Panc1 (cell line): Measurements from ENCODE around the gene GBP1. TPM values are rescaled to one million over a fixed set of nuclear protein-coding genes. Genes with fewer than 3 reads are reported as not detected.

Experiments
- ATAC-seq: fragments of 200-7000 bp; cut with Tn5 transposase; 2 replicates; pipeline ENCODE4 v1.9.1; 2020; ENCODE audit warnings: mild to moderate bottlenecking, moderate library complexity
- BruUV-seq: library from RNA; stranded (reverse); fragments of 400-500 nt; replicated peaks from 2 replicates; lab custom pipeline; 2021; lab: Mats Ljungman, UMichigan
- CTCF ChIA-PET: fragments of 300-600 bp; sonication (Branson Sonifier 250); formaldehyde crosslinking; loops from one replicate; lab custom pipeline; 2022; ENCODE audit warnings: antibody characterized with exemption; lab: Charles Lee
- POLR2A ChIA-PET: fragments of 300-600 bp; sonication (Branson Sonifier 250); formaldehyde crosslinking; loops from one replicate; lab custom pipeline; 2022; ENCODE audit warnings: antibody characterized with exemption; lab: Charles Lee
- DNase-seq: peaks from one replicate; pipeline ENCODE4 v3.0.0-alpha.2; 2010; ENCODE audit warnings: low read depth, low spot score
- H3K27ac ChIP-seq: 2 replicates; pipeline ENCODE4 v1.5.1; 2011; ENCODE audit warnings: mild to moderate bottlenecking, low read length, inconsistent platforms
- H3K27me3 ChIP-seq: fragments of 200-500 bp; sonication (Bioruptor generic); 2 replicates; pipeline ENCODE4 v1.6.0; 2014; ENCODE audit warnings: low read length, inconsistent platforms; ENCODE audit not compliant: control insufficient read depth, insufficient read depth
- H3K36me3 ChIP-seq: fragments of 200-500 bp; sonication (Bioruptor generic); 2 replicates; pipeline ENCODE4 v1.5.1; 2014; ENCODE audit warnings: inconsistent platforms, mild to moderate bottlenecking, low read length, moderate library complexity; ENCODE audit not compliant: control insufficient read depth, insufficient read depth
- H3K4me1 ChIP-seq: 2 replicates; pipeline ENCODE4 v1.5.1; 2011; ENCODE audit warnings: inconsistent platforms, mild to moderate bottlenecking, low read length, moderate library complexity; ENCODE audit not compliant: control insufficient read depth, insufficient read depth
- H3K4me3 ChIP-seq, 2 experiments: 2 replicates each; pipeline ENCODE4 v1.5.1; 2011 to 2012; ENCODE audit warnings: low read depth in 2 of 2, low read length in 2 of 2, mild to moderate bottlenecking in 2 of 2, inconsistent platforms in 1 of 2, moderate library complexity in 1 of 2
- H3K9me3 ChIP-seq: fragments of 200-500 bp; sonication (Bioruptor generic); 2 replicates; pipeline ENCODE4 v1.5.1; 2014; ENCODE audit warnings: low read depth, mild to moderate bottlenecking, inconsistent platforms, low read length, moderate library complexity; ENCODE audit not compliant: control insufficient read depth, insufficient read depth
- CTCF ChIP-seq: fragments of 450-650 bp; IDR thresholded peaks from 2 replicates; pipeline ENCODE4 v1.5.1; 2017; ENCODE audit warnings: mild to moderate bottlenecking
- POLR2AphosphoS5 ChIP-seq: IDR thresholded peaks from 2 replicates; pipeline ENCODE4 v1.6.1; 2012; ENCODE audit warnings: mild to moderate bottlenecking, low read depth, low read length, moderate library complexity
- SIN3A ChIP-seq: IDR thresholded peaks from 2 replicates; pipeline ENCODE4 v1.6.1; 2012; ENCODE audit warnings: low read depth, mild to moderate bottlenecking, low read length, moderate library complexity, borderline replicate concordance; ENCODE audit not compliant: insufficient read depth
- TCF7L2 ChIP-seq: IDR thresholded peaks from 2 replicates; pipeline ENCODE4 v1.6.1; 2011; ENCODE audit warnings: mild to moderate bottlenecking, low read depth, low read length, inconsistent platforms
- in situ Hi-C: cut with HindIII; loops from 2 replicates; pipeline ENCODE4 v1.10.0; 2016; ENCODE audit warnings: low sequenced_read_pairs, low pct_unique_long_range_greater_than_20kb
- intact Hi-C: fragments of 100-400 bp; cut with micrococcal nuclease; formaldehyde crosslinking; loops from one replicate; pipeline ENCODE4 v1.10.0; 2022; ENCODE audit not compliant: unreplicated experiment
- total RNA-seq: library from RNA; stranded (reverse); gene quantifications from one replicate; pipeline ENCODE4 v1.2.1, GENCODE V29; 2021; ENCODE audit not compliant: unreplicated experiment
- TF ChIP-seq, protein P1 (sequence below), 2 experiments: IDR thresholded peaks; 2 replicates each; pipeline ENCODE4 v1.6.1; 2011 to 2012; ENCODE audit warnings: low read depth in 2 of 2, control low read depth in 1 of 2, low read length in 1 of 2, mild to moderate bottlenecking in 1 of 2, moderate library complexity in 1 of 2; ENCODE audit not compliant: insufficient read depth in 1 of 2

Gene GBP1
- total RNA-seq, 1 experiment from 2014 or later, result 0.80 TPM

DNA sequence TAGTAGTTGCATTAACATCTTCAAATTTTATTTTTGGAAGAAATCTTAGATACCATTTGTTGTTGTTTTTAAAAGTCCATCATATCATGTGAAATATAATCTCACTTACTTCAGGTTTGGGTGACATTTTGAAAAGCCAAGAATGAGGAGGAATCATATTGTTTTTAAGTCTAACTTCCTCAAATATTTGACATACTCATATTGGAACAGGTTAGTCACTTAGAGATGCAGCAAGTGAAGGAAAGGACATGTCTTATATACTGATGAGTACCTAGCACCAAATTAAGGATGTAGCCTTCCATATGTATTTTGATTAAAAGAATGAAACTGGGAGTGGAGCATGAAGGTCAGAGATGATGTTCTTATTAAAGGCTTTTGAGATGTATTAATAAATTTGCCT lies 37.0 kb upstream of the GBP1 start:
- no peaks in the 10 kb centered on the region for H3K36me3 ChIP-seq
- no peaks in the 10 kb centered on the region for H3K9me3 ChIP-seq
- intact Hi-C loops, result no loop called here
- TF ChIP-seq, protein P1, sequence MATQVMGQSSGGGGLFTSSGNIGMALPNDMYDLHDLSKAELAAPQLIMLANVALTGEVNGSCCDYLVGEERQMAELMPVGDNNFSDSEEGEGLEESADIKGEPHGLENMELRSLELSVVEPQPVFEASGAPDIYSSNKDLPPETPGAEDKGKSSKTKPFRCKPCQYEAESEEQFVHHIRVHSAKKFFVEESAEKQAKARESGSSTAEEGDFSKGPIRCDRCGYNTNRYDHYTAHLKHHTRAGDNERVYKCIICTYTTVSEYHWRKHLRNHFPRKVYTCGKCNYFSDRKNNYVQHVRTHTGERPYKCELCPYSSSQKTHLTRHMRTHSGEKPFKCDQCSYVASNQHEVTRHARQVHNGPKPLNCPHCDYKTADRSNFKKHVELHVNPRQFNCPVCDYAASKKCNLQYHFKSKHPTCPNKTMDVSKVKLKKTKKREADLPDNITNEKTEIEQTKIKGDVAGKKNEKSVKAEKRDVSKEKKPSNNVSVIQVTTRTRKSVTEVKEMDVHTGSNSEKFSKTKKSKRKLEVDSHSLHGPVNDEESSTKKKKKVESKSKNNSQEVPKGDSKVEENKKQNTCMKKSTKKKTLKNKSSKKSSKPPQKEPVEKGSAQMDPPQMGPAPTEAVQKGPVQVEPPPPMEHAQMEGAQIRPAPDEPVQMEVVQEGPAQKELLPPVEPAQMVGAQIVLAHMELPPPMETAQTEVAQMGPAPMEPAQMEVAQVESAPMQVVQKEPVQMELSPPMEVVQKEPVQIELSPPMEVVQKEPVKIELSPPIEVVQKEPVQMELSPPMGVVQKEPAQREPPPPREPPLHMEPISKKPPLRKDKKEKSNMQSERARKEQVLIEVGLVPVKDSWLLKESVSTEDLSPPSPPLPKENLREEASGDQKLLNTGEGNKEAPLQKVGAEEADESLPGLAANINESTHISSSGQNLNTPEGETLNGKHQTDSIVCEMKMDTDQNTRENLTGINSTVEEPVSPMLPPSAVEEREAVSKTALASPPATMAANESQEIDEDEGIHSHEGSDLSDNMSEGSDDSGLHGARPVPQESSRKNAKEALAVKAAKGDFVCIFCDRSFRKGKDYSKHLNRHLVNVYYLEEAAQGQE (IDR thresholded peaks at IDR 0.05; ENCODE audit: insufficient read depth in 1 of 2, low read depth in 2 of 2, low read length in 1 of 2), result no peak
- no peak for TF ChIP-seq SIN3A
- no peak for TF ChIP-seq POLR2AphosphoS5
- no peak for TF ChIP-seq CTCF
- TF ChIP-seq TCF7L2, result no peak
- no peak overlapping the region for H3K27ac ChIP-seq
- POLR2A ChIA-PET, result no interaction called here
- in situ Hi-C loops, result no loop called here
- no peak for DNase-seq
- CTCF ChIA-PET, result no interaction called here
- H3K4me1 ChIP-seq, result no peaks in the 10 kb centered on the region
- peaks cover 4% of the 10 kb centered on the region for H3K27me3 ChIP-seq
- no peak overlapping the region for H3K4me3 ChIP-seq
- no peak for ATAC-seq
- BruUV-seq, result no TSS peak

DNA sequence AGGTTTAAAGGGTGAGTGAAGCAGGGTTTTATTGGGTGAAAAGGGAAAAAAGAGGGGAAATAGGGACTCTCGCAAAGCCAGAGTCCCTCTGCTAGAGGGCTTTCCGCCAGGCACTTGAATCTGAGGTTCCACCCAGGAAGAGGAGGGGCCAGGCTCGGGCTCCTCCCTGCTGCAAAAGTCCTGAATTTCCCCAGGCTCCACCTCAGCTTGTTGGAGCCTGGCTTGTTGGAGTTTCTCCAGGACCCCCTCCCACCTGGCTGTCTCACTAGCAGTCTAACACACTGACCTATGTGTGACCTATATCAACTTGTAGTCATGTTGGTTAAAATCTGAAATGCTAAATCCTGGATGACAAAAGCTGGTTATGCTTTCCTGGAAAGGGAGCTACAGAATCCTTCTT lies 35.4 kb upstream of the GBP1 start:
- no peak for TF ChIP-seq TCF7L2
- no peak for TF ChIP-seq CTCF
- no peak for TF ChIP-seq SIN3A
- TF ChIP-seq POLR2AphosphoS5, result no peak
- TF ChIP-seq, protein P1 (IDR thresholded peaks at IDR 0.05; ENCODE audit: insufficient read depth in 1 of 2, low read depth in 2 of 2, low read length in 1 of 2), result no peak
- ChIA-PET POLR2A (no interaction called here), CTCF (interaction anchor here (0.6 kb wide), 1 partner anchor 156 kb away, joined by 5 read pairs; no protein-coding TSS in a partner anchor)
- H3K9me3 ChIP-seq, result peaks cover 3% of the 10 kb centered on the region; the same call in 1 of the 2 replicates
- H3K4me1 ChIP-seq, result no peaks in the 10 kb centered on the region
- no TSS peak for BruUV-seq
- H3K27me3 ChIP-seq, result peaks cover 4% of the 10 kb centered on the region
- no peaks in the 10 kb centered on the region for H3K36me3 ChIP-seq
- intact Hi-C loops (no loop called here), in situ Hi-C loops (no loop called here)
- H3K27ac ChIP-seq, result no peak overlapping the region
- no peak for ATAC-seq
- no peak overlapping the region for H3K4me3 ChIP-seq
- no peak for DNase-seq
